ENCODE data around the gene ASPN. TPM values are rescaled to one million over a fixed set of nuclear protein-coding genes. Genes with fewer than 3 reads are reported as not detected.

ASPN gene
- polyA plus RNA-seq, 1 donor, result 138 TPM

- DNase-seq, result no peak
Measured at GRCh38 chr9:92408747-92409478, 73.4 kb downstream of the ASPN start.

GRCh38 chr9:92407818-92408217 is 74.5 kb downstream of the ASPN start:
- no peak for DNase-seq

GRCh38 chr9:92406477-92406876 is 75.8 kb downstream of the ASPN start:
- no peak for DNase-seq

Other genes with a start within 250 kb of the ASPN start
- gene IARS1, start 188.8 kb downstream of the ASPN start, polyA plus RNA-seq (ENCODE audit: insufficient read length), result 64.0 TPM
- 26.7 TPM for gene NOL8, start 157.2 kb downstream of the ASPN start, polyA plus RNA-seq (ENCODE audit: insufficient read length)
- gene CENPP, start 156.6 kb downstream of the ASPN start, polyA plus RNA-seq (ENCODE audit: insufficient read length), result 4.9 TPM
- 301 TPM for gene OGN, start 77.9 kb downstream of the ASPN start, polyA plus RNA-seq (ENCODE audit: insufficient read length)
- 2.7 TPM for gene OMD, start 58.0 kb downstream of the ASPN start, polyA plus RNA-seq (ENCODE audit: insufficient read length)
- 18.0 TPM for gene ECM2, start 53.5 kb upstream of the ASPN start, polyA plus RNA-seq (ENCODE audit: insufficient read length)
- 6.5 TPM for gene IPPK, start 187.6 kb upstream of the ASPN start, polyA plus RNA-seq (ENCODE audit: insufficient read length)

Measured in hindlimb muscle (tissue), 1 donor.